Activated CD4-positive, alpha-beta T cell treated with anti-CD3 and anti-CD28 coated beads for 4 hours (primary cell): ENCODE results near the gene SOX13.

Source experiments
- DNase-seq, 2 donors: peaks; one replicate each; pipeline ENCODE4 v3.0.0-alpha.2; 2020

Gene SOX13

DNA sequence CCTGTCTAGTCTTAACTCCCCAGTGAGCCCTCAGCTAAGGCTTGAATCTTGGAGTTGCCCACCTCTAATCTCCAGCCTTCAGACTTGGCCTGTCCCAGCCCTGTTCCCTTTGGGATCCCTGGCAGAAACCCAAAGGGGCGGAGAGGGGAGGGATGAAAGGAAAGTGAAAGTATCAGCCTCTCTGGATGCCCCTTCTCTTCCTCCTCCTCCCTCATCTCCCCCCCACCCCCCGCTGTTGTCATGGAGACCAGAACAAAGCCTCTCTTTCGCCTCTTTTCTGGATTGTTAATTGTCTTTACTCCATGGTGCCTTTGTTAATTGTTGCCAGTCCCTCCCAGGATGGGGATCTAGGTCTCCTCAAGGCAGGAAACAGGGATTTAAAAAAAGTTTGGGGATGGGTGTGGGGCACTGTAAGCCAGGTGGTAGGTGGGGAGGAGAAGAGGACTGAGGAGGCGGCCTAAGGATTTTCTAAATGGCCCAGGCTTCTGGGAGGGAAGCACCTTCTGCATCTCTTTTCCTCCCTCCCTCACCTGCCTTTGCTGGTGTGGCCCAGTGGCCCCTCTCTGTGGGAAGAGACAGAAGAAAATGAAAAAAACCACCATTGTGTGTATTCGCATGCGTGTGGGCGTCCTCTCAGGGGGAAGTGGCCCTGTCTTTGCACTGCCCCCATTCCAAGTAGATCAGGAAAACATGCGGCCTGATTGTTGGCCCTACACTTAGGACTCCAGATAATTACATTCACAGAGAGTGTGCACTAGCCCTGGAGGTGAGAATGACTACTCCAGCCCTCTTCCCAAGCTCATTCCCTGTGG is 7.5 kb upstream of the SOX13 start:
- DNase-seq: no peak

DNA sequence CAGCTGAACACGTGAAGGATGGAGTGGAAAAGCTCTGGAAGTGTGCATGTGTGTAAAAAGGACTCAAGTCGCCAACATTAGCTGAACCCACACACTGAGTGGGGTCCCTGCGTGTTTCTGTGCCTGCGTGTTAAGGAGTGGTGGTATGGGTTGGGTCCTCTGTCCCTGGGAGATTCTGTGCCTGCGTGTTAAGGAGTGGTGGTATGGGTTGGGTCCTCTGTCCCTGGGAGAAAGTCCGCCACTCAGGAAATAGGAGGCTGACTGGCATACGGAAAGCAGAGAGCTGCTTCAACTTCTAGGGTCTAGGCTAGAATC is 7.0 kb upstream of the SOX13 start:
- DNase-seq: no peak

GRCh38 chr1:204067935-204068334 is 5.0 kb upstream of the SOX13 start:
- no peak for DNase-seq

DNA sequence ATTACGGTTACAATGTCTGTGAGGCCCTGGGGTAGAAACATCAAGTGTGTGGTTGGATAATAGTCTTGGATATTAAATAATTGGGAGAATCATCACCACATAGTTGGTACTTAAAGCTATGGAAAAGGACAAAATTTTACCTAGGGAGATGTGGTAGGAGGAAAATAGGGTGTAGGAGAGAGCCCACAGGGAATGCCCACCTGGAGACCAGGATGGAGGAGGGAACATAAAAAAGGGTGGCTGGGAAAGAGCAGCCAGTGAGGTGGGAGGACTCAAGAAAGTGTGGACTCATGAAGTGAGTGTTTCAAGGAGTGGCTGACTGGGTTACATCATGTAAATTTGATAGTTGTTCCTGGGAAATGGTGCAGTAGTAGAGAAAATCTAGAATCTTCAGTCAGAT is 3.0 kb upstream of the SOX13 start:
- no peak for DNase-seq

DNA sequence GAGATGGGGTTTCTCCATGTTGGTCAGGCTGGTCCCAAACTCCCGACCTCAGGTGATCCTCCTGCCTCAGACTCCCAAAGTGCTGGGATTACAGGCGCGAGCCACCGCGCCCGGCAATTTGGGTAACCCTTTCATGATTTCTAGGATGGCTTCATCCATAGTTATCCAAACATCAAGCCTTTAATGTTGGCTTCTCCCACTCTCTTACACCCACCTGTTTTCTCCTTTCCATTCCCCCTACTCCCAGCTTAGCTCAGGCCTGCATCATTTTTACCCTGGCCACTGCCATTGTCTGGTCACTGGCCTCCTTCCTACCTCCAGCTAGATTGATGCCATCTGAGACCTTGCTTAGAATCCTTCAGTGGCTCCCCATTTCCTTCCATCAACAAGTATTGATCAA is 2.0 kb upstream of the SOX13 start:
- DNase-seq: no peak

GRCh38 chr1:204073837-204074273 is 940 bp downstream of the SOX13 start:
- DNase-seq: no peak

- DNase-seq: no peak
Observed at GRCh38 chr1:204074274-204075138, 1.6 kb downstream of the SOX13 start.

GRCh38 chr1:204075139-204075521 is 2.2 kb downstream of the SOX13 start:
- DNase-seq: no peak

DNA sequence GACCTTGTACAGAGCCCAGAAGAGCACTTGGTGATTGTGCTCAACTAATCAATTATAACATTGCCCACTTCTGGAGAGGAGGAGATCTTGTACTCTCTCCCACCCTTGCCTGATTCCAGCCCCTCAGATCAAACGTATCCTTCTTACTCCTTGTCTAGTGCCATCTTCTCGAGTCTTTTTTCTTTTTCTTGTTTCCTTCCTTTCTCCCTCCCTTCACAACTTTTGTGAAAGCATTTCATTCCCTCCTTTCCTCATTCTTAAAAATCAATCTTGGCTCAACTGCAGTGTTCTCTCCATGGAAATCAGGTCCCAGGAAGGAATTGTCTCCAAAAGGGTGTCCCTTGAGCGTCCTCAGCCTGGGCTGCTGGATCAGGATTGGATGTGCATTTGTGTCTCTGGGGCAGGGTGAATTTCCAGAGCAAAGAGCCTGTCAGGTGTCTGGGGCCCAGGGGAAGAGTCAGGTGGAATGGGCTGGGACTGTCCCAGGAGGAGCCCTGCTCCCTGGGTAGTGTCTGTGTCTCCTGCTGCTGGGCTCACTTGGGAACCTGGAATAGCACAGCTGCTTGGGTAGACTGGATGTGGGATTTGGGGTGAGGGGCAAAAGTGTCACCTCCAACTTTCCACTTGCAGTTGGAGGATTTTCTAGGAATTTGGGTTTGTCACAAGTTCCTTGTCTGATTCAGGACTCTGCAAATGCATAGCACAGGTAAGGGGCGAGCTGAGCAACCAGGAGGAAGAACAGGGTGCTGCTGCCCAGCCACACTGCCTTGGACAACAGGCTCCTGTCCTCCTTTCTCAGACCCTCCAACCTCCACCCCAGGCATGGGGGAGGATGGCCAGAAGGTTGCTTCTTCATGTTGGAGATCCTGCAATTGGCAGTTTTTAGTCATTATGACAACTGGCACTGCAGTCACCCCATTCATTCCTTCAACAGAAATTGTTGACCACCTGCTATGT is 3.3 kb downstream of the SOX13 start:
- DNase-seq: no peak

GRCh38 chr1:204076891-204077290 is 4.0 kb downstream of the SOX13 start:
- no peak for DNase-seq

DNA sequence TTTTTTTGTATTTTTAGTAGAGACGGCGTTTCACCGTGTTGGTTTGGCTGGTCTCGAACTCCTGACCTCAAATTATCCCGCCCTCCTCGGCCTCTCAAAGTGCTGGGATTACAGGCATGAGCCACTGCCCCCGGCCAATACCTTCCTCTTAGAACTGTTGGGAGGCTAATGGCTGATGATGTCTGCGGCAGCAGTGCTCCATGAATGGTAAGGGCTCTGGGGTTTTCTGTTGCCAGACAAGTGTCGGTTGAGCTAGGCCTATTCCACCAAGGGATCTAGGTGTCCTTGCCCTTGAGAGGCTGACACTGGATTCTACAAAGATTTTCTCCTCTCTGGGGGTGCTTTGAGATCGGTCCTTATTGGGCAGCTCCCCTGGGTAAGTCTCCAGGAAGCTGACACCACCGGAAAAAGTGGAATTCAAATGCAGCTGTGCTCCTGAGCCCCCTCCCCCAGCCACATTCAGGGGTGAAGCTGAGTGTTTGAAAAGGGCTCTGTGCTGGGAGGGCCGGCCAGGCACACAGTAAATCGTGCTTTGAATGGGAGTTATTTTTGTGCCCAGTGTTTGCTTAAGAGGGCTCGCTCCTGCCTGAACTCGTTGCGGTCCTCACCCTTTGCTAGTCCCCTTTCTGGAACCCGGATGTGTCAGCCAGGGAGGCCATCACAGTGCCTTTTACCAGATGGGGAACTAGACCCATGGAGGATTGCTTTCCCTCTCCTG is 5.2 kb downstream of the SOX13 start:
- DNase-seq: no peak

DNA sequence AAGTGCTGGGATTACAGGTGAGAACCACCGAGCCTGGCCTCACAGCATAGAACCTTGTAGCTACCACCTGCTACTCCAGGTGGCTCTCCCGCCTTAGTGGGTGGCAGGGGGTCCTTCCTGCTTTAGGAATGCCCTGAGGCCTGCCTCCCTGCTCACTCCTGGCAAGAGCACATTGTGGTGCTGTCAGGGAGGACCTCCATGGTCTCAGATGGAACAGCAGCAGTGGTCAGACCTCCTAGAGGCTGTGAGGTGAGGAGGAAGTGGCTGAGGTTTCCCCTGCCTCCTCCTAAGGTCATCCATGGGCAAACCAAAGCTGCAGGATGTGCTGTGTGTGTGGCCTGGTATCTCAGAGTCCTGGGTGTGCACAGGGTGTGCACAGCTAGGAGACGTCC is 6.7 kb downstream of the SOX13 start:
- no peak for DNase-seq

DNA sequence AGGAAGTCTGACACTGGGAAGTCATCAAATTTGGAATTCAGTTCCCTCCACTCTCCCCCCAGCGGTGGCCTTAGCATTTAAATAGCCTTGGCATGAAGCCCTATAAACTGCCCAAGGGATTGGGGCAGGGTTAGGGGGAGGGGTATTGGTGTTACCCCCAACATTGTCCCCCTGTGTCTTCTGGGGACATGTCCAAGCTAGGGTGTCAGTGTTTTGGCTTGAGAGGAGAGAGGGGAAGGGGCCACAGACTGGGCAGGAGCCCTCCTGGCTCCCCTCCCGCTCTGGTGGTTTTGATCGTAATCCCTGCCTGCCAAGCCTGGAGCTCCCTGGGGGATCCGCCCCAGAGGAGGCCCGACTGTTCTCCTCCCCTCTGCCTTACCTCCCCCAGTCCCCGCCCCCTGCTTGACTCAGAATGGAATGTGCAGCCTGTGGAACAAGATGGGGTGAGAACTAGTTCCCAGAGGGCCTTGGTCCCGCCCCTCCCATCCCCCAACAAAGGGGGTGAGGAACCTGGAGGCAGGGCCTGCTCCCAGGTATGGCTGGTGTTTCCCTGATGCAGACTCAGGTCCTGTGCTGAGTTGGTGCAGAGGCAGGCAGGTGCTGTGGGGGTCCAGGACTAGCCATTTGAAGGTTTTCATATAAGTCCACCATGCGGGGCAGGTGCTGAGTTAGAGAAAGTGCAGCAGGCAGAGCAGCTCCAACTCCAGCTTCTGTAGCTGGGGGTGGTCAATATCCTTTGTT is 7.4 kb downstream of the SOX13 start:
- DNase-seq: no peak

- no peak for DNase-seq
Observed at GRCh38 chr1:204081164-204081790, 8.4 kb downstream of the SOX13 start.

DNA sequence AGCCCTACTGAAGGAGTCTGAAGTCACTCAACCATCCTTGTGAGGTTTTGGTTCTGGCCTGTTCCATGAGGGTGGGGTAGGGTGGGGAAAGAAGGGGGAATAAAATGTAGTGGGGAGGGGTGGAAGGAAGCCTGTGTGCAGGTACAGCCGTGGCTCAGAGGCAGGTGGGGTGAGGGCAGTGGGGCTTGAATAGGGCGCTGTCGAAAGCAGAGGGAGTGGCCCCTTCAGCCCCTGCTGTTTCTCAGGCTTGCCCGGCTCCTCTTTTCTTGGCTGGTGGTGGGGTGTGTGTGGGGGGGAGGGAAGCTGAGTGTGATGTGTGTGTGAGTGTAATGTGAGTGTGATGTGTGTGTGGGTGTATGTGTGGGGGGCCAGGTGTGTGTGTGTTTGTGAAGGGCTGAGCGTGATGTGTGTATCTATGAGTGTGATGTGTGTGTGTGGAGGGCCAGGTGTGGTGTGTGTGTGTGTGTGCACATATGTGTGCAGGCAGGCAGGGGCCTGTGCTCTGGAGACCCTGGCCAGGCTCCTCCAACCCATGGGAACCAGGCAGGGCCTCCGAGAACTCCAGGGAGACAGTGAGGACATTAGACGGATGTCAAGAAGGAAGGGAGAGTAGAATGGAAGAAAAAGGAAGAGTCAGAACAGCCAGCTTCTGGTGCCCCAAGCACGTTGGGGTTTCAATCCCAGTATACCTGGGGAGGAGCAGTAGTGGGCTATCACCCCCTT is 9.0 kb downstream of the SOX13 start:
- DNase-seq: no peak

DNA sequence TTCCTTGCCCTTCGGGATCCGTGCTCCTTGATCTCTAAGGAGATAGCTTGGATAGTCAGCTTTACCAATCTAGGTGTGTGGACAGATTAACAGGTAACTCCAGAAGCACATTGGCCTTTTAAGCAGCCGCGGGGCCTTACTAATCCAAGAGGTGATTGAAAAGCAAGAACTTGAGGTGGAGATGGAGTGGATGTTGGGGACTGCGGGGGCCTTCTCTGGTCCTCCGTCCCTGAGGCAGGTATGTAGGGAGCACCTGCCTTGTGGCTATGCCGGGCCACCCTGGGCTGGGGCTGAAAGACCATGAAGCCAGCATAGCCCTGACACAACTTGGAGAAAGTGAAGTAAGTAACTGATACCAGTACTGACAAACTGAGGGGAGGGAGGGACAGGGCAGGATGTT is 10.6 kb downstream of the SOX13 start:
- no peak for DNase-seq

DNA sequence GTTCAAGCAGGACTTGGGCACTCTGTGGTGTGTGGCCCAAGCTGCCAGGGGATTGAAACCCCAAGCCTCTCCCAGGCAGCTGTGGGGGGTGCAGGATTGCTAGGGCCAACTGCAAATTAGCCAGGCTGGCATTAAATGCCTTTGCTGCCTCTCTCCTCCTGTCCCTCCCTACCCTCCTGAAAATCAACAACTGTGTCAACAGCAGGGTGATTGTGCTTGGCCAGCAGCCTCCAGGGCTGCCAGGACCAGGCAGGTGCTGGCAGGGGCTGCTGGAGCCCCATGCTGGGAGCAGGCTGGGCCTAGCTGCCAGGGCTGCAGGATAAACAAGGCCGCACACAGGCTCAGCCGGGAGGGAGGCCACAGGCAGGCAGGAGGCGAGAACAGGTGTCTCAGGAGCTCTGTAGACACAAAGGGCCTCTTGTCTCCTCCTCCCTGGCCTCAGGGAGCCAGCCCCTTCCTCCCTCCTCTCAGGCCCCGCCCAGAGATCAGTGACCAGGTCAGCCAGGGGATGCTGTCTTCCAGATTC is 11.4 kb downstream of the SOX13 start:
- no peak for DNase-seq

GRCh38 chr1:204085876-204086275 is 13.0 kb downstream of the SOX13 start:
- DNase-seq: no peak

DNA sequence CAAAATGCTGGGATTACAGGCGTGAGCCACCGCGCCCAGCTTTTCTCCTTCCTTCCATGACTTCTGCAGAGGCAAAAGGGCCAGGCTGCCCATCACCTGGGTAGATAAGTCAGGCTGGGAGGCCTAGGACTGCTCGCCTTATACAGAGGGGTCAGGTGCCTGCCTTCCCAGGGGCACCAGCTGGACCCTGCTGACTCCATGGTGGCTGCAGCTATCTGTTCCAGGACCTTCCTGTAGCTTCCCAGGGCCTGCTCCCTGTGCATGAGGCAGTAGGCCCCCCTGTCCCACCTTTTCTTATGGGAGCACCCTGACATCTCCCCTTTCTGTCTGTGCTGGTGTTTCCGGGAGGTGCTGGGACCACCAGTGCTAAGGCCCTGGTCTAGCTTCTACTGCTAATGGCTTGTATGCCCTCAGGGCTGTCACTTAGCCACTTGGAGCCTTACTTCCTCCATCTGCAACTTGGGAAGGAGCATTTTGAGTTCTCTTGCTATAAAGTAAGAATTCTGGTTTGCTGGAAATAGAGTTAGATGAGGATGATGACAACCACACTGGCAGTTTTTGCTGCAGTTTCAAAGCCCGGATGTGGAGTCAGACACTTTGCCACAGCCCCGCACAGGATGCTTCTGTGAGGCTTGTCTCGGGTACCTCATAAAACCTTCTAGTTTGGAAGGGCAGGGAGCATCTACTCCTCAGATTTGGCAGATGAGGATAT is 14.4 kb downstream of the SOX13 start:
- no peak for DNase-seq
